Testis (tissue), 2 donors: ENCODE measurements around the gene PJVK.

Experiments used
- CTCF ChIP-seq, 3 experiments: fragments of 450-650 bp in 2 of 3; fragments of 200-600 bp in 1 of 3; sonication (generic) in 1 of 3; IDR thresholded peaks; one replicate each; pipeline ENCODE4 v1.5.1; 2016 to 2019; ENCODE audit warnings: antibody characterized with exemption in 3 of 3, mild to moderate bottlenecking in 2 of 3, moderate library complexity in 1 of 3
- POLR2A ChIP-seq: fragments of 450-650 bp; IDR thresholded peaks from one replicate; pipeline ENCODE4 v1.6.1; 2017; ENCODE audit warnings: antibody characterized with exemption, mild to moderate bottlenecking, moderate library complexity

- TF ChIP-seq CTCF (IDR thresholded peaks at IDR 0.05) (no peak), POLR2A (no peak)
Observed at GRCh38 chr2:178415979-178416378, 35.2 kb upstream of the PJVK start.
